Ishikawa (cell line): ENCODE data around the gene BMPR1B.

Experiments
- CEBPB ChIP-seq: IDR thresholded peaks from 2 replicates; pipeline ENCODE4 v1.6.1; 2012
- CREB1 ChIP-seq: IDR thresholded peaks from 2 replicates; pipeline ENCODE4 v1.6.1; 2012; ENCODE audit warnings: low read depth
- EGR1 ChIP-seq: IDR thresholded peaks from 2 replicates; pipeline ENCODE4 v1.6.1; 2012
- EP300 ChIP-seq: IDR thresholded peaks from 2 replicates; pipeline ENCODE4 v1.6.1; 2012; ENCODE audit warnings: borderline replicate concordance
- FOXM1 ChIP-seq: IDR thresholded peaks from 2 replicates; pipeline ENCODE4 v1.6.1; 2012; ENCODE audit warnings: low read depth, borderline replicate concordance
- YY1 ChIP-seq: IDR thresholded peaks from 2 replicates; pipeline ENCODE4 v1.6.1; 2012; ENCODE audit warnings: low read depth
- TF ChIP-seq, protein P1 (sequence below): IDR thresholded peaks from 2 replicates; pipeline ENCODE4 v1.6.1; 2012
- TF ChIP-seq, protein P2 (sequence below): IDR thresholded peaks from 2 replicates; pipeline ENCODE4 v1.6.1; 2012
- TF ChIP-seq, protein P3 (sequence below): IDR thresholded peaks from 2 replicates; pipeline ENCODE4 v1.6.1; 2012; ENCODE audit warnings: low read depth, mild to moderate bottlenecking

DNA sequence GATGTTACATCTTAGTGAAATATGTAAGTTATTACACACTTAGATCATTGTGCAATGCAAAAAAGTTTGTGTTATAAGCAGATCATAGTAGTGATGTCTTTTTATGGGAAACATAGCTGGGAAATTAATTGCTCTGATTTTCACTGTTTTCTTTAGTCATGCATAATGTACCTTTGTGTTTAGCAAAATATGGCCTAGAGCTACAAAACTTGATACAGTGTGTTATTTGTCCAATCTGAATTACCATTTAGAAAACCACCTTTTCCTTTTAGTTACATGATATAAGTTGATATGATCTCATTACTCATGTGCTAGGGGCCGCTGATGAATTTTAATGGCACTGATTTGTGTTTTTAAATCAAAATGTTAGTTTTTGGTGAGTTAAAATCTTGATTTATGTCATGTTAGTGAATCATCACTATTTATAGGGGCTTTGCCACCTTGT, 2.0 kb downstream of the BMPR1B start:
- TF ChIP-seq, protein P1, sequence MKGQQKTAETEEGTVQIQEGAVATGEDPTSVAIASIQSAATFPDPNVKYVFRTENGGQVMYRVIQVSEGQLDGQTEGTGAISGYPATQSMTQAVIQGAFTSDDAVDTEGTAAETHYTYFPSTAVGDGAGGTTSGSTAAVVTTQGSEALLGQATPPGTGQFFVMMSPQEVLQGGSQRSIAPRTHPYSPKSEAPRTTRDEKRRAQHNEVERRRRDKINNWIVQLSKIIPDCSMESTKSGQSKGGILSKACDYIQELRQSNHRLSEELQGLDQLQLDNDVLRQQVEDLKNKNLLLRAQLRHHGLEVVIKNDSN: no peak
- TF ChIP-seq FOXM1: no peak
- no peak for TF ChIP-seq EGR1
- TF ChIP-seq, protein P2, sequence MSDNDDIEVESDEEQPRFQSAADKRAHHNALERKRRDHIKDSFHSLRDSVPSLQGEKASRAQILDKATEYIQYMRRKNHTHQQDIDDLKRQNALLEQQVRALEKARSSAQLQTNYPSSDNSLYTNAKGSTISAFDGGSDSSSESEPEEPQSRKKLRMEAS: no peak
- TF ChIP-seq, protein P3, sequence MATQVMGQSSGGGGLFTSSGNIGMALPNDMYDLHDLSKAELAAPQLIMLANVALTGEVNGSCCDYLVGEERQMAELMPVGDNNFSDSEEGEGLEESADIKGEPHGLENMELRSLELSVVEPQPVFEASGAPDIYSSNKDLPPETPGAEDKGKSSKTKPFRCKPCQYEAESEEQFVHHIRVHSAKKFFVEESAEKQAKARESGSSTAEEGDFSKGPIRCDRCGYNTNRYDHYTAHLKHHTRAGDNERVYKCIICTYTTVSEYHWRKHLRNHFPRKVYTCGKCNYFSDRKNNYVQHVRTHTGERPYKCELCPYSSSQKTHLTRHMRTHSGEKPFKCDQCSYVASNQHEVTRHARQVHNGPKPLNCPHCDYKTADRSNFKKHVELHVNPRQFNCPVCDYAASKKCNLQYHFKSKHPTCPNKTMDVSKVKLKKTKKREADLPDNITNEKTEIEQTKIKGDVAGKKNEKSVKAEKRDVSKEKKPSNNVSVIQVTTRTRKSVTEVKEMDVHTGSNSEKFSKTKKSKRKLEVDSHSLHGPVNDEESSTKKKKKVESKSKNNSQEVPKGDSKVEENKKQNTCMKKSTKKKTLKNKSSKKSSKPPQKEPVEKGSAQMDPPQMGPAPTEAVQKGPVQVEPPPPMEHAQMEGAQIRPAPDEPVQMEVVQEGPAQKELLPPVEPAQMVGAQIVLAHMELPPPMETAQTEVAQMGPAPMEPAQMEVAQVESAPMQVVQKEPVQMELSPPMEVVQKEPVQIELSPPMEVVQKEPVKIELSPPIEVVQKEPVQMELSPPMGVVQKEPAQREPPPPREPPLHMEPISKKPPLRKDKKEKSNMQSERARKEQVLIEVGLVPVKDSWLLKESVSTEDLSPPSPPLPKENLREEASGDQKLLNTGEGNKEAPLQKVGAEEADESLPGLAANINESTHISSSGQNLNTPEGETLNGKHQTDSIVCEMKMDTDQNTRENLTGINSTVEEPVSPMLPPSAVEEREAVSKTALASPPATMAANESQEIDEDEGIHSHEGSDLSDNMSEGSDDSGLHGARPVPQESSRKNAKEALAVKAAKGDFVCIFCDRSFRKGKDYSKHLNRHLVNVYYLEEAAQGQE: no peak
- no peak for TF ChIP-seq CEBPB
- no peak for TF ChIP-seq EP300
- TF ChIP-seq YY1: no peak
- TF ChIP-seq CREB1: no peak
